ENCODE measurements around the gene TM4SF4. TPM values are rescaled to one million over a fixed set of nuclear protein-coding genes. Genes with fewer than 3 reads are reported as not detected.

TM4SF4 gene
- polyA plus RNA-seq, 3 donors: 0.08 TPM; not detected in 2

DNA sequence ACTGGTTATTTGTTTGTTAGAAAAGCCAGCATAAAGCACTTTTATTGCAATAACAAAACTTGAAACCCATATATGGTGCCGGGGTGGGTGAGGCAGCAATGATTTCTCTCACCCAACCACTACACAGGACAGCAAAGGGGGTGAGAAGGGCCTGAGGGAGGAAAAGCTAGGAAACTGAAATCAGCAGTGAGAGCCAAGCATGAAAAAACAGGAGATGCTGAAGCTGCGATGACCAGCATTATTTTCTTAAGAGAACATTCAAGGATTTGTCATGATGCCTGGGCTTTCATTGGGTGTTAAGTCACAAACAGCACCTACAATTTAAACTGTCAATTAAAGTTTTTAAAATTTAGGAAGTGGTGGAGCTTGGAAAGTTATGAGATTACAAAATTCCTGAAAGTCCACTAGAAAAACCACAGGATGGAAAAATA lies 11.9 kb upstream of the TM4SF4 start:
- Mint-ChIP-seq H3K4me3 (no peak overlapping the region), H3K27ac (peak overlapping the region in 1 of 7 donors; percentile 10), H3K27me3 (ENCODE audit: low read depth in 3 of 3) (peaks cover 1 to 2% (median 2%) of the 10 kb centered on the region in 3 donors), H3K36me3 (peaks cover 0 to 1% of the 10 kb centered on the region in 2 donors), H3K9me3 (peaks cover 0 to 10% (median 4%) of the 10 kb centered on the region in 7 donors), H3K4me1 (peaks cover 19% of the 10 kb centered on the region)
- peak in 1 of 3 donors; percentile 50 for DNase-seq
- no CpG with 5 or more reads among the region's 2 CpGs for WGBS (ENCODE audit: insufficient coverage)
- Histone ChIP-seq H3K27ac (ENCODE audit: low read depth in 1 of 2, low read length in 2 of 2) (no peak overlapping the region), H4K20me1 (ENCODE audit: insufficient read depth, low read length) (no peaks in the 10 kb centered on the region), H3K36me3 (replicated peaks in 1 of 2; ENCODE audit: control insufficient read depth in 1 of 2, insufficient read depth in 2 of 2, low read length in 2 of 2) (no peaks in the 10 kb centered on the region), H3K4me3 (replicated peaks in 1 of 3; ENCODE audit: low read depth in 2 of 3, low read length in 3 of 3) (no peak overlapping the region), H2AFZ (ENCODE audit: insufficient read depth, low read depth, low read length, poor library complexity, severe bottlenecking) (no peak overlapping the region), H3K79me2 (ENCODE audit: insufficient read depth, low read length) (no peaks in the 10 kb centered on the region), H3K27me3 (ENCODE audit: control insufficient read depth in 2 of 2, insufficient read depth in 2 of 2, low read length in 2 of 2) (no peaks in the 10 kb centered on the region), H3K4me1 (ENCODE audit: control insufficient read depth in 1 of 2, insufficient read depth in 2 of 2, low read length in 2 of 2) (peaks cover 12 to 13% of the 10 kb centered on the region in 2 donors), H3K9ac (ENCODE audit: insufficient read depth, low read length, poor library complexity, severe bottlenecking) (no peak overlapping the region), H3K9me3 (replicated peaks in 1 of 2; ENCODE audit: control insufficient read depth in 1 of 2, insufficient read depth in 1 of 2, low read length in 2 of 2) (peaks cover 0 to 6% of the 10 kb centered on the region in 2 donors), H3K4me2 (replicated peaks; ENCODE audit: extremely low read depth, low read length, poor library complexity, severe bottlenecking) (no peak overlapping the region)
- intact Hi-C loops (cut with micrococcal nuclease): no loop called here
- TF ChIP-seq, protein P1, sequence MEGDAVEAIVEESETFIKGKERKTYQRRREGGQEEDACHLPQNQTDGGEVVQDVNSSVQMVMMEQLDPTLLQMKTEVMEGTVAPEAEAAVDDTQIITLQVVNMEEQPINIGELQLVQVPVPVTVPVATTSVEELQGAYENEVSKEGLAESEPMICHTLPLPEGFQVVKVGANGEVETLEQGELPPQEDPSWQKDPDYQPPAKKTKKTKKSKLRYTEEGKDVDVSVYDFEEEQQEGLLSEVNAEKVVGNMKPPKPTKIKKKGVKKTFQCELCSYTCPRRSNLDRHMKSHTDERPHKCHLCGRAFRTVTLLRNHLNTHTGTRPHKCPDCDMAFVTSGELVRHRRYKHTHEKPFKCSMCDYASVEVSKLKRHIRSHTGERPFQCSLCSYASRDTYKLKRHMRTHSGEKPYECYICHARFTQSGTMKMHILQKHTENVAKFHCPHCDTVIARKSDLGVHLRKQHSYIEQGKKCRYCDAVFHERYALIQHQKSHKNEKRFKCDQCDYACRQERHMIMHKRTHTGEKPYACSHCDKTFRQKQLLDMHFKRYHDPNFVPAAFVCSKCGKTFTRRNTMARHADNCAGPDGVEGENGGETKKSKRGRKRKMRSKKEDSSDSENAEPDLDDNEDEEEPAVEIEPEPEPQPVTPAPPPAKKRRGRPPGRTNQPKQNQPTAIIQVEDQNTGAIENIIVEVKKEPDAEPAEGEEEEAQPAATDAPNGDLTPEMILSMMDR (IDR thresholded peaks at IDR 0.05): no peak

DNA sequence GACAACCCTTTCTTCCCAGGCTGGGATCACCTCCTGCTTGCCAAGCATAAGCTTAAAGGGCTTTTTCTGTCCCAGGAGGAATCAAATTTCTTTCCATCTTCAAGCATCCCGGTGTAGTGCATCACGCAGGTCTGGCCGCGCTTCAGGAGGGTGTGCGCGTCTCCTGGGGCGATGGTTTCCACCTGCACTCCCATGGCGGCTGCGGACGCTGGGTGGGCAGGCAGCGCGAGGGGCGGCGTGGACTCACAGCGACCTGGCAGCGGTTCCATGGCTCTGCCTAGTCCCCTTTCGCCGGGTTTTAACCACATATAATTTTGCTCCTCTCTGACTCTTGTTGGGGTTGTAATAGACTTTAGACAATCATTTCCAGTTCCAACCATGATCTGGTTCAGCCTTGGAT lies 10.6 kb upstream of the TM4SF4 start:
- peaks cover 0 to 1% of the 10 kb centered on the region in 2 donors for H3K36me3 Mint-ChIP-seq
- Histone ChIP-seq H3K4me1 (ENCODE audit: control insufficient read depth in 1 of 2, insufficient read depth in 2 of 2, low read length in 2 of 2) (peaks cover 12 to 13% of the 10 kb centered on the region in 2 donors), H3K4me2 (replicated peaks; ENCODE audit: extremely low read depth, low read length, poor library complexity, severe bottlenecking) (no peak overlapping the region), H3K9me3 (replicated peaks in 1 of 2; ENCODE audit: control insufficient read depth in 1 of 2, insufficient read depth in 1 of 2, low read length in 2 of 2) (peaks cover 0 to 6% of the 10 kb centered on the region in 2 donors), H3K27ac (ENCODE audit: low read depth in 1 of 2, low read length in 2 of 2) (no peak overlapping the region), H3K4me3 (replicated peaks in 1 of 3; ENCODE audit: low read depth in 2 of 3, low read length in 3 of 3) (no peak overlapping the region), H4K20me1 (ENCODE audit: insufficient read depth, low read length) (no peaks in the 10 kb centered on the region), H2AFZ (ENCODE audit: insufficient read depth, low read depth, low read length, poor library complexity, severe bottlenecking) (no peak overlapping the region), H3K9ac (ENCODE audit: insufficient read depth, low read length, poor library complexity, severe bottlenecking) (no peak overlapping the region), H3K27me3 (ENCODE audit: control insufficient read depth in 2 of 2, insufficient read depth in 2 of 2, low read length in 2 of 2) (no peaks in the 10 kb centered on the region), H3K36me3 (replicated peaks in 1 of 2; ENCODE audit: control insufficient read depth in 1 of 2, insufficient read depth in 2 of 2, low read length in 2 of 2) (no peaks in the 10 kb centered on the region), H3K79me2 (ENCODE audit: insufficient read depth, low read length) (no peaks in the 10 kb centered on the region)
- 97% methylated on average over 12 of the region's 18 CpGs for WGBS (ENCODE audit: insufficient coverage)
- H3K27me3 Mint-ChIP-seq (ENCODE audit: low read depth in 3 of 3): peaks cover 1 to 2% (median 2%) of the 10 kb centered on the region in 3 donors
- DNase-seq: no peak
- no peak overlapping the region for H3K4me3 Mint-ChIP-seq
- intact Hi-C loops (cut with micrococcal nuclease): no loop called here
- peak overlapping the region in 1 of 7 donors; percentile 20 for H3K27ac Mint-ChIP-seq
- TF ChIP-seq, protein P1 (IDR thresholded peaks at IDR 0.05): no peak
- H3K9me3 Mint-ChIP-seq: peaks cover 0 to 10% (median 2%) of the 10 kb centered on the region in 7 donors
- H3K4me1 Mint-ChIP-seq: peaks cover 19% of the 10 kb centered on the region
